ENCODE measurements around the gene ABI2. TPM values are rescaled to one million over a fixed set of nuclear protein-coding genes. Genes with fewer than 3 reads are reported as not detected.

The ABI2 gene
- total and polyA plus RNA-seq, 2 donors (not counting 1 experiment from before 2014, with no cell fraction given): 32.2 to 60.9 TPM

DNA sequence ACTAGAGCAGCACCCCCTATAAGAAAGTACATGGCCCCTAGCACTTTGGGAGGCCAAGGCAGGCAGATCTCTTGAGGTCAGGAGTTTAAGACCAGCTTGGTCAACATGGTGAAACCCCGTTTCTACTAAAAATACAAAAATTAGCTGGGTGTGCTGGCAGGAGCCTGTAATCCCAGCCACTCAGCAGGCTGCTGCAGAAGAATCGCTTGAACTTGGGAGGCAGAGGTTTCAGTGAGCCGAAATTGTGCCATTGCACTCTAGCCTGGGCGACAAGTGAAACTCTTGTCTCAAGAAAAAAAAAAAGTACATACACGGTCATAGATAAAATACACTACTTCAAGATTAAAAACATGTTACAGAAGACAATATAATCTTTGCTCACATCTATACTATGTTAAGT lies 143.1 kb downstream of the ABI2 start:
- no peaks in the 10 kb centered on the region for H3K27me3 ChIP-seq (ENCODE audit: control insufficient read depth, insufficient read depth, low read length)
- H4K20me1 ChIP-seq (ENCODE audit: control insufficient read depth, extremely low read depth, insufficient read depth, low read length): no peaks in the 10 kb centered on the region
- H3K79me2 ChIP-seq (ENCODE audit: control insufficient read depth, insufficient read depth, low read length): no peaks in the 10 kb centered on the region
- no peak overlapping the region for H3K4me3 ChIP-seq (replicated peaks in 1 of 4; ENCODE audit: control extremely low read depth in 1 of 4, insufficient read depth in 1 of 4, low read depth in 3 of 4, low read length in 4 of 4)
- H3K36me3 ChIP-seq (ENCODE audit: control insufficient read depth, insufficient read depth, low read length): no peaks in the 10 kb centered on the region
- TF ChIP-seq, protein P1, sequence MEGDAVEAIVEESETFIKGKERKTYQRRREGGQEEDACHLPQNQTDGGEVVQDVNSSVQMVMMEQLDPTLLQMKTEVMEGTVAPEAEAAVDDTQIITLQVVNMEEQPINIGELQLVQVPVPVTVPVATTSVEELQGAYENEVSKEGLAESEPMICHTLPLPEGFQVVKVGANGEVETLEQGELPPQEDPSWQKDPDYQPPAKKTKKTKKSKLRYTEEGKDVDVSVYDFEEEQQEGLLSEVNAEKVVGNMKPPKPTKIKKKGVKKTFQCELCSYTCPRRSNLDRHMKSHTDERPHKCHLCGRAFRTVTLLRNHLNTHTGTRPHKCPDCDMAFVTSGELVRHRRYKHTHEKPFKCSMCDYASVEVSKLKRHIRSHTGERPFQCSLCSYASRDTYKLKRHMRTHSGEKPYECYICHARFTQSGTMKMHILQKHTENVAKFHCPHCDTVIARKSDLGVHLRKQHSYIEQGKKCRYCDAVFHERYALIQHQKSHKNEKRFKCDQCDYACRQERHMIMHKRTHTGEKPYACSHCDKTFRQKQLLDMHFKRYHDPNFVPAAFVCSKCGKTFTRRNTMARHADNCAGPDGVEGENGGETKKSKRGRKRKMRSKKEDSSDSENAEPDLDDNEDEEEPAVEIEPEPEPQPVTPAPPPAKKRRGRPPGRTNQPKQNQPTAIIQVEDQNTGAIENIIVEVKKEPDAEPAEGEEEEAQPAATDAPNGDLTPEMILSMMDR (conservative IDR thresholded peaks at IDR 0.05 in 1 of 2, IDR thresholded peaks at IDR 0.05 in 1 of 2; ENCODE audit: low read depth in 1 of 2, low read length in 2 of 2): no peak
- no peak for TF ChIP-seq EZH2 (IDR thresholded peaks at IDR 0.05; ENCODE audit: low read length, missing control alignments)
- H3K4me2 ChIP-seq (ENCODE audit: extremely low read depth, insufficient read depth, low read length): no peak overlapping the region
- DNase-seq (ENCODE audit: low read depth in 2 of 2): no peak
- peaks cover 4% of the 10 kb centered on the region for H3K4me1 ChIP-seq (ENCODE audit: control insufficient read depth, extremely low read depth, insufficient read depth, low read length)
- no peaks in the 10 kb centered on the region for H3K9me3 ChIP-seq (ENCODE audit: control insufficient read depth, insufficient read depth, low read depth, low read length)
- H3K27ac ChIP-seq (ENCODE audit: insufficient read depth, low read length): no peak overlapping the region
- no peak overlapping the region for H2AFZ ChIP-seq (ENCODE audit: low read length)
- H3K9ac ChIP-seq (ENCODE audit: insufficient read depth, low read length): no peak overlapping the region

DNA sequence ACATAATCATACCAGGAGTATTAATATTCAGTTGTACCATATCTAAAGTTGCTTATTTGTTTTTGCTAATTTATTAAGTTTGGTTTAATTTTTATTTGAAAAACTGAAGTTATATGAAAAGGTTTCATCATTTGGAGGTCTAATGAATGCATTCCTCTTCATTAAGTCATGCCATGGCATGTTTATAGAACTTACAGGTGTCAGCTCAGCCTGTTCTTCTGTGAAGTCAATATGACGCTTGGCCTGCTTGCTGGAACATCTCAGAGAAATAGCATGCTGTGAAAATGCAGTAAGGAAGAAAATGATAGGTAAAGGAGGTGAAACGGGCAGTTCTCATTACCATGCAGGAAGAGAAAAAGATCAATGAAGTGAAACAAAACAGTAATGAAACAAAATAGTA lies 148.7 kb downstream of the ABI2 start:
- Histone ChIP-seq H3K79me2 (ENCODE audit: control insufficient read depth, insufficient read depth, low read length) (peaks cover 2% of the 10 kb centered on the region), H3K4me2 (ENCODE audit: extremely low read depth, insufficient read depth, low read length) (no peak overlapping the region), H3K4me1 (ENCODE audit: control insufficient read depth, extremely low read depth, insufficient read depth, low read length) (no peaks in the 10 kb centered on the region), H3K9ac (ENCODE audit: insufficient read depth, low read length) (no peak overlapping the region), H3K27me3 (ENCODE audit: control insufficient read depth, insufficient read depth, low read length) (no peaks in the 10 kb centered on the region), H3K36me3 (ENCODE audit: control insufficient read depth, insufficient read depth, low read length) (no peaks in the 10 kb centered on the region), H4K20me1 (ENCODE audit: control insufficient read depth, extremely low read depth, insufficient read depth, low read length) (no peaks in the 10 kb centered on the region), H2AFZ (ENCODE audit: low read length) (no peak overlapping the region), H3K4me3 (replicated peaks in 1 of 4; ENCODE audit: control extremely low read depth in 1 of 4, insufficient read depth in 1 of 4, low read depth in 3 of 4, low read length in 4 of 4) (no peak overlapping the region), H3K9me3 (ENCODE audit: control insufficient read depth, insufficient read depth, low read depth, low read length) (no peaks in the 10 kb centered on the region), H3K27ac (ENCODE audit: insufficient read depth, low read length) (no peak overlapping the region)
- DNase-seq (ENCODE audit: low read depth in 2 of 2): peak in 1 of 2 donors; percentile 41
- TF ChIP-seq, protein P1 (conservative IDR thresholded peaks at IDR 0.05 in 1 of 2, IDR thresholded peaks at IDR 0.05 in 1 of 2; ENCODE audit: low read depth in 1 of 2, low read length in 2 of 2): no peak
- no peak for TF ChIP-seq EZH2 (IDR thresholded peaks at IDR 0.05; ENCODE audit: low read length, missing control alignments)

DNA sequence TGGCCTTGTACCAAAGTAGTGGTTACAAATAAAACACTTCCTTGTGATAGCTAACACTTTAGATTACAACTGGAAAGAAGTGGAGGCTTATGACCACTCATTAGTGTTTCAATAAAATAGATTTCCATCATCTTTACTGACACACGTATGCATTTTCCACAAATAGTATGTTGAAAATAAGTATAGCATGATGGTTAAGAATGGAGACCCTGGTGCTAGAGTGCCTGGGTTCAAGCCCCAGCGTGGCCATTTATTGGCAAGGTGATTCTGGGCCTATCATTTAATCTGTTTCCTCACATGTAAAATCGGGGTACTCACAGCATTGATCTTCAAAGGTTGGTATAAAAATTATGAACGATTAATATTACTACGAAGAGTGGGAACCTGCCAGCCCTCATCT lies 152.4 kb downstream of the ABI2 start:
- Histone ChIP-seq H4K20me1 (ENCODE audit: control insufficient read depth, extremely low read depth, insufficient read depth, low read length) (no peaks in the 10 kb centered on the region), H3K27me3 (ENCODE audit: control insufficient read depth, insufficient read depth, low read length) (no peaks in the 10 kb centered on the region), H3K79me2 (ENCODE audit: control insufficient read depth, insufficient read depth, low read length) (peaks cover 2% of the 10 kb centered on the region), H3K9me3 (ENCODE audit: control insufficient read depth, insufficient read depth, low read depth, low read length) (no peaks in the 10 kb centered on the region), H3K4me3 (replicated peaks in 1 of 4; ENCODE audit: control extremely low read depth in 1 of 4, insufficient read depth in 1 of 4, low read depth in 3 of 4, low read length in 4 of 4) (no peak overlapping the region), H2AFZ (ENCODE audit: low read length) (no peak overlapping the region), H3K9ac (ENCODE audit: insufficient read depth, low read length) (no peak overlapping the region), H3K4me1 (ENCODE audit: control insufficient read depth, extremely low read depth, insufficient read depth, low read length) (no peaks in the 10 kb centered on the region), H3K4me2 (ENCODE audit: extremely low read depth, insufficient read depth, low read length) (no peak overlapping the region), H3K27ac (ENCODE audit: insufficient read depth, low read length) (no peak overlapping the region), H3K36me3 (ENCODE audit: control insufficient read depth, insufficient read depth, low read length) (peaks cover 2% of the 10 kb centered on the region)
- DNase-seq (ENCODE audit: low read depth in 2 of 2): no peak
- TF ChIP-seq, protein P1 (conservative IDR thresholded peaks at IDR 0.05 in 1 of 2, IDR thresholded peaks at IDR 0.05 in 1 of 2; ENCODE audit: low read depth in 1 of 2, low read length in 2 of 2): no peak
- no peak for TF ChIP-seq EZH2 (IDR thresholded peaks at IDR 0.05; ENCODE audit: low read length, missing control alignments)

All from fibroblast of lung (primary cell).